Vagina (tissue), 2 donors: ENCODE measurements around the gene CNTN5.

ENCODE experiments used
- CTCF ChIP-seq, 3 experiments: fragments of 450-650 bp in 2 of 3; fragments of 200-600 bp in 1 of 3; sonication (generic) in 1 of 3; IDR thresholded peaks; one replicate each; pipeline ENCODE4 v1.5.1; 2017 to 2019; ENCODE audit warnings: antibody characterized with exemption in 3 of 3, mild to moderate bottlenecking in 2 of 3, moderate library complexity in 2 of 3
- POLR2A ChIP-seq, 2 donors: fragments of 450-650 bp; IDR thresholded peaks; one replicate each; pipeline ENCODE4 v1.6.1; 2017; ENCODE audit warnings: antibody characterized with exemption in 2 of 2, mild to moderate bottlenecking in 2 of 2, moderate library complexity in 2 of 2

DNA sequence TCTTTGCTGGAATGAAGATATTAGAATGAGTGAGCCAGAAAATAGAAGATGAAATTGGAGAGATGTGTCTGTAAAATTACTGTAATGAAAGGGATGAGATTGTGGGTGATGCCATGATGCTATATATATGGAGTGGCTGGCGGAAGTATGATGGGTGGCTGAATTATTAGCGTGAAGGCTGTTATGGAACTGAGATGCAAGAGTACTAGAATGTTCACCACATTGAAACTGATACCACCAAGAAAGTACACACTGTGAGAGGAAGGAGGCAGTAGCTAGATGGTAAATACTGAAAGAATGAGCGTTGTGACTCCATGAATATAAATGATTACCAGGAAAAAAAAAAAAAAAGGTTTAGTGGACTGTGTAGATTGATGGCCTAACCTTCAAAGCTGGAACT is 411.9 kb downstream of the CNTN5 start:
- TF ChIP-seq POLR2A (IDR thresholded peaks at IDR 0.05) (no peak), CTCF (IDR thresholded peaks at IDR 0.05) (no peak)
